AG04449 (cell line): ENCODE measurements around the gene USP40.
A peak's percentile ranks its signal among the peaks of the same experiment; 100 is the strongest.

Source experiments
- CTCF ChIA-PET: fragments of 350-600 bp; formaldehyde crosslinking; extraction: SDS; loops from one replicate; lab custom pipeline; 2021; ENCODE audit warnings: antibody characterized with exemption; lab: Yijun Ruan, JAX
- POLR2A ChIA-PET: fragments of 400-600, 350-600 bp; formaldehyde crosslinking; extraction: SDS; loops from one replicate; lab custom pipeline; 2020; ENCODE audit warnings: antibody characterized with exemption, inconsistent platforms; lab: Yijun Ruan, JAX
- DNase-seq: peaks from one replicate; pipeline ENCODE4 v3.0.0-alpha.2; 2010; ENCODE audit warnings: low read depth, low spot score
- H3K4me3 ChIP-seq: 2 replicates; pipeline ENCODE4 v1.5.1; 2011; ENCODE audit warnings: low read depth, mild to moderate bottlenecking, control low read depth, low read length
- CTCF ChIP-seq: IDR thresholded peaks from one replicate; pipeline ENCODE4 v1.5.1; 2011; ENCODE audit warnings: mild to moderate bottlenecking, moderate library complexity, low read length, control low read depth, inconsistent platforms; ENCODE audit not compliant: insufficient read depth; ENCODE audit errors: missing control alignments

The USP40 gene

GRCh38 chr2:233563663-233564430, 2.7 kb downstream of the USP40 start:
- ChIA-PET POLR2A (no interaction called here), CTCF (interaction anchor here (0.8 to 1.1 kb wide), 2 partner anchors 115 to 116 kb away, joined by 3 read pairs; no protein-coding TSS in a partner anchor)
- no peak for TF ChIP-seq CTCF
- no peak overlapping the region for H3K4me3 ChIP-seq
- DNase-seq = no peak

- no peak for TF ChIP-seq CTCF
- peak; percentile 28 for DNase-seq
- H3K4me3 ChIP-seq = no peak overlapping the region
- POLR2A ChIA-PET = no interaction called here
- CTCF ChIA-PET = interaction anchor here (1.2 to 1.3 kb wide), 2 partner anchors 108 to 155 kb away, joined by 4 to 6 read pairs; no protein-coding TSS in a partner anchor
Observed at GRCh38 chr2:233556881-233557736, 9.5 kb downstream of the USP40 start.

GRCh38 chr2:233553366-233553765, 13.2 kb downstream of the USP40 start:
- DNase-seq = no peak
- TF ChIP-seq CTCF = no peak
- H3K4me3 ChIP-seq = no peak overlapping the region
- ChIA-PET POLR2A (no interaction called here), CTCF (interaction anchor here (1.0 kb wide), 1 partner anchor 159 kb away, joined by 3 read pairs; no protein-coding TSS in a partner anchor)

- CTCF ChIA-PET = interaction anchor here (1.1 kb wide), 1 partner anchor 103 kb away, joined by 3 read pairs; no protein-coding TSS in a partner anchor
- POLR2A ChIA-PET = no interaction called here
- DNase-seq = no peak
- H3K4me3 ChIP-seq = no peak overlapping the region
- no peak for TF ChIP-seq CTCF
Observed at GRCh38 chr2:233551491-233551890, 15.1 kb downstream of the USP40 start.

- CTCF ChIA-PET = no interaction called here
- POLR2A ChIA-PET = no interaction called here
- DNase-seq = no peak
- no peak for TF ChIP-seq CTCF
- H3K4me3 ChIP-seq = no peak overlapping the region
Observed at GRCh38 chr2:233546774-233547173, 19.8 kb downstream of the USP40 start.

- CTCF ChIA-PET = no interaction called here
- POLR2A ChIA-PET = no interaction called here
- H3K4me3 ChIP-seq = no peak overlapping the region
- no peak for DNase-seq
- no peak for TF ChIP-seq CTCF
Observed at GRCh38 chr2:233546101-233546500, 20.5 kb downstream of the USP40 start.
